IPS-15b (cell line): Measurements from ENCODE around the gene ANK3.

ENCODE experiments used
- H3K27me3 ChIP-seq: one replicate; pipeline ENCODE4 v1.6.1; 2013; ENCODE audit warnings: low read length; ENCODE audit not compliant: control insufficient read depth, insufficient read depth
- H3K36me3 ChIP-seq: one replicate; pipeline ENCODE4 v1.6.1; 2013; ENCODE audit warnings: low read length; ENCODE audit not compliant: control insufficient read depth, insufficient read depth
- H3K4me1 ChIP-seq: one replicate; pipeline ENCODE4 v1.6.1; 2013; ENCODE audit warnings: mild to moderate bottlenecking, low read length; ENCODE audit not compliant: control insufficient read depth, insufficient read depth
- H3K4me3 ChIP-seq: one replicate; pipeline ENCODE4 v1.5.1; 2013; ENCODE audit warnings: low read depth, low read length
- H3K9ac ChIP-seq: one replicate; pipeline ENCODE4 v1.6.1; 2013; ENCODE audit warnings: low read depth, mild to moderate bottlenecking, low read length
- H3K9me3 ChIP-seq: one replicate; pipeline ENCODE4 v1.6.1; 2013; ENCODE audit warnings: mild to moderate bottlenecking, low read length; ENCODE audit not compliant: control insufficient read depth, insufficient read depth

The ANK3 gene

DNA sequence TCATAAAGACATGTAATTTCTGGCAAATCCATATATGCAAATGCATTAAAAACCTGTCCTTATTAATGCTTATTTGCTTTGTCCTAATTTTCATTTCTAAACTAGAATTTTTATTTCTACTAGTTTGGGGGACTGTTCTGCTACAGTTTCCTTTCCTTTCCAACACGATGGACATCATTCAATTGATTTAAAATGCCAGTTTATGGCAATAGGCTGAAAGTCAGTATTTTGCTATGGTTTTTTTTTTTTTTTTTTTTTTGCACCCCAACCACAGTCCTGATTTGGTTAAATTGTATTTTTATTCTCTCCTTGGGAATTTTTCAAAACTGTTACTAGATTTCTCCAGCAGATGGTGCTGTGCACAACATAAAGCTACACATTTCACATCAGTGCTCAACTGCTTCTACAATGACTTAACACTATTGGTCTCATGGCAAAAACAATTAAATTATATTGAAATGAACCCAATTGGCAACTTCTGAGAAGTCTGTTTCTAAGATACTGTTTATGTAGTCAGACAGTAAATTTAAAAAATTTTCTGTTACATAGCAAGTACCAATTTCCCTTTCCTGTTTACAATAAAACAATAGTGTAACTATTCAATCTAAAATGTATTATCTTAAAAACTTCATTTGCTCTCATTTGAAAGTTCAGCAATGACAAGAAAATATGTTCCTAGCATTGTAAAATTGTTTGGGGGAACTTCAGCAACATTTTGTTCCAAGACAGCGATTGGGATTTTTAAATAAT is 289.5 kb downstream of the ANK3 start:
- no peaks in the 10 kb centered on the region for H3K27me3 ChIP-seq
- peaks cover 4% of the 10 kb centered on the region for H3K4me1 ChIP-seq
- no peaks in the 10 kb centered on the region for H3K36me3 ChIP-seq
- no peak overlapping the region for H3K4me3 ChIP-seq
- H3K9ac ChIP-seq = no peak overlapping the region
- H3K9me3 ChIP-seq = no peaks in the 10 kb centered on the region

DNA sequence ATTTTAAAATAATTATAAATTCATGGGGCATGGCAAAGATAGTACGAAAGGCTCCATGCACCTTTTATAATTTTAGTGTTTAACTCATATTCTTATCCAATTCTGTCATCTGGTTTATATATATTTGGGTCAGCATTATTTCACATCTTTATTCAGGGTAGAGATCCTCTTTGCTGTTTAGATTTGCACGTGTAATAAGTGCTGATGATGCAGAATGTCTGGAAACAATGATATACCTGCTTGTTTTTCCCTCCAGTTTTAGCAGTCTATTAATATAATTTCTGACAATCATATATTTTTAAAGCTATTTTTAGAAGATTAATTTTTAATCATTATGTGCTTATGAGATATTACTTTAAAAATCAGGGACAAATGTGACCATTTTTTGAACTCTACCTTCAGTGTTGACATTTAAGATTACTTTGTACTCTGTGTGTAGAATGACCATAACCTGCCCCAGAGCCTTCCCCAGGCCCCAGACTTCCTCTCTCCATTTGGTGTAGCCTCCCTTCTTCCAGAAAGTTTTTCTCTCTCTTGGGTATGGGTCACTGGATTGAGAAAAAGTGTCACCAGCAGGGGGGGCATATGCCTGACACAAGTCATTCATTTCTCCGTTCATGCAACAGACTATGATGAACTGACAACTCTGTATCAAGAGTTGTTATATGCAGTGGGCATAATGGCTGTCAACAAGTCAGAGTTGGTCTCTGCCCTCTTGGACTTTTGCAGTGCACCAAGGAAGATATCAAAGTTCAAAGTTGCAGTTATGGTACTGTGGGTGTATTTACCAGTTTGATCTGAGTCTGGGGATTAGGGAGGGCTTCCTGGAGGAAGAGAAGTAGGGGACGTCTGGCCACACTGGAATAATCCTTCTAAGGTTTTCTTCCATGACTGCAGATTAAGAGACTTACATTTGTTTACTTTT is 290.7 kb downstream of the ANK3 start:
- no peaks in the 10 kb centered on the region for H3K27me3 ChIP-seq
- H3K9ac ChIP-seq = no peak overlapping the region
- no peaks in the 10 kb centered on the region for H3K36me3 ChIP-seq
- H3K4me3 ChIP-seq = no peak overlapping the region
- no peaks in the 10 kb centered on the region for H3K9me3 ChIP-seq
- peaks cover 4% of the 10 kb centered on the region for H3K4me1 ChIP-seq

DNA sequence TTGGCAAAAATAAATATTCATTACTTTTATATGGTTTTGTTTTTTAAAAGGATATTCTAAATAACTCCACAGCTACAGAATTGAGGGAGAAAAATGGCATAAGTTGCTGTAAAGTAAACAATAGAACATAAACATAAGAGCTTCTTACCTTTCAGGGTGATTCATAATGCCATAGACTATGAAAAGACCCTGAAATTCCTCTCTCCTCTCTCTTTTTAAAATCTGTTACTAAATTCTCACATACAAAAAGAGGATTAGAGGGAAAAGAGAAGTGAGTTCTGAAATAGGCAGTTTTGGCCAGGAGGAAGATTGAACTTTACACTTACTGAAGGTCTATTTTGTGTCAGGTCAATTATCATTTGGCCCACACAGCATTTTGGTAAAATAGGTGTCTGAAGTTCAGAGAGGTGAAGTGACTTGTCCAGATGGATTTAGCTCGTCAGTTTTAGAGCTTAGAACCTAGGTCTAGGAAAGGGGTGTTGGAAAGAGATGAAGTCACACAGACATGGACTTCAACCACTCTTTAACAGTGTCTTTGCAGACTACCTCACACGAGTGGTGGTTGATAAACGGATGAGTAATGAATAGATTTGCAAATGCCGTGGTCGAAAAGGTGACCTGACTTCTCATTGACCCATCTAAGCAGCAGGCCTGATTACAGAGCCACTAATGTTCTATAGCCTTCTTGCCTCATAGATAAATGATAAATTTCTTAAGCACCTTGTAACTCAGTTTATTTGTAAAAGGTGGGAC is 292.7 kb downstream of the ANK3 start:
- Histone ChIP-seq H3K27me3 (no peaks in the 10 kb centered on the region), H3K4me3 (no peak overlapping the region), H3K36me3 (no peaks in the 10 kb centered on the region), H3K9me3 (no peaks in the 10 kb centered on the region), H3K4me1 (peaks cover 4% of the 10 kb centered on the region), H3K9ac (no peak overlapping the region)

DNA sequence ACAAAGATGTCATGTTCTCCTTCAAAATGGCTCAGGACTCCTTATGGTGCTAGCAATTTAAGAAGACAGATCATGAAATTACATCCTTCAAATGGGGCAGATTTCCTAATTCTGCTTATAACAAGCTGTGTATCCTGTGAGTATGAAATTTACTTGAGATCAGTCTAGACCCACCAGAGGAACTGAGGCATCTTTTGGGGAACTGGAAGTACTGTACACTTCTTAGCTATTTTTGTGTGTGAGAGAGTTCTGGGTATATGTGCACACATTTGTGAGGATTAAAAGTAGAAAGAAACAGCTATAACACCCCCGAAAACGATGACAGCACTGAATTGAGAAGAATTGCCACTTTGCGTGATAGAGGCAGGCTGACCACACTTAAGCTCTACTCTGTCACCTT is 296.4 kb downstream of the ANK3 start:
- H3K9ac ChIP-seq = no peak overlapping the region
- H3K27me3 ChIP-seq = no peaks in the 10 kb centered on the region
- no peaks in the 10 kb centered on the region for H3K36me3 ChIP-seq
- no peak overlapping the region for H3K4me3 ChIP-seq
- H3K9me3 ChIP-seq = no peaks in the 10 kb centered on the region
- H3K4me1 ChIP-seq = peaks cover 4% of the 10 kb centered on the region

DNA sequence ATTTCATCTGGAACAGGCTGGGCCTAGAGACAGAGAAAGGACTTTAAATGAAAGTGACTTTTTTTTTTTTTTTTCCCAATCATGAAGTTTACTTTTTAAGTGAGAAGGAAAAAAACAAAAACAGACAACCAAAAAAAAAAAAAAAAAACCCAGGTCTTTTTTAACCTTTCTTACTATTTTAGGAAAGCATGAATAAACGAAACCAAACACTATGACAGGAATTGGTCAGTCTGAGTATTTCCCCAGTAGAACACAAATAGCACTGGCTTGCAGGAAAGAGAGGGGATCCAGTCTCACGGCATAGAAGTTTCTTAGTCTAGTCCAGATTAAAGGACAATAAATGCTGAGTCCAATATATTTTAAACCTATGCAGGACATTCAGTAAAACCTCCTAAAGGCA is 302.8 kb downstream of the ANK3 start:
- H3K36me3 ChIP-seq = no peaks in the 10 kb centered on the region
- no peaks in the 10 kb centered on the region for H3K27me3 ChIP-seq
- H3K4me3 ChIP-seq = no peak overlapping the region
- no peak overlapping the region for H3K9ac ChIP-seq
- H3K9me3 ChIP-seq = no peaks in the 10 kb centered on the region
- H3K4me1 ChIP-seq = peaks cover 13% of the 10 kb centered on the region

DNA sequence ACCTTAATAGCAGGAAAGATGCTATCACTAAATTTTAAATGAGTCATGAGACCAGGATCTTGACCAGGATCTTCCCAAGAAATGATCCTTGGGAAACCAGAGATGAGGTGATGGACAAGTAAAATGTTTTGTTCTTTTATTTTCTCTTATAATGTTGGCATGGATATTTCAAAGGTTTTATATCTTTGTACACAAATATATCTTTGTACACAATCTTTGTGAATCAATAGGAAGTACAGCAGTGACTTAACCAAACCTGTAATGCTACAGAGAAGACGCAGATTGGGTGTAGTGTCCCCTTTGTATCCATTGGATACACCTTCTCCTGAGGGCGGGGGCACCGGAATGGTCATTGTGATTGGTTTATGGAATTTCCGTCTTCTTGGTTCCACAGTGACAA is 303.3 kb downstream of the ANK3 start:
- Histone ChIP-seq H3K4me3 (no peak overlapping the region), H3K27me3 (no peaks in the 10 kb centered on the region), H3K9me3 (no peaks in the 10 kb centered on the region), H3K36me3 (no peaks in the 10 kb centered on the region), H3K9ac (no peak overlapping the region), H3K4me1 (peaks cover 13% of the 10 kb centered on the region)

DNA sequence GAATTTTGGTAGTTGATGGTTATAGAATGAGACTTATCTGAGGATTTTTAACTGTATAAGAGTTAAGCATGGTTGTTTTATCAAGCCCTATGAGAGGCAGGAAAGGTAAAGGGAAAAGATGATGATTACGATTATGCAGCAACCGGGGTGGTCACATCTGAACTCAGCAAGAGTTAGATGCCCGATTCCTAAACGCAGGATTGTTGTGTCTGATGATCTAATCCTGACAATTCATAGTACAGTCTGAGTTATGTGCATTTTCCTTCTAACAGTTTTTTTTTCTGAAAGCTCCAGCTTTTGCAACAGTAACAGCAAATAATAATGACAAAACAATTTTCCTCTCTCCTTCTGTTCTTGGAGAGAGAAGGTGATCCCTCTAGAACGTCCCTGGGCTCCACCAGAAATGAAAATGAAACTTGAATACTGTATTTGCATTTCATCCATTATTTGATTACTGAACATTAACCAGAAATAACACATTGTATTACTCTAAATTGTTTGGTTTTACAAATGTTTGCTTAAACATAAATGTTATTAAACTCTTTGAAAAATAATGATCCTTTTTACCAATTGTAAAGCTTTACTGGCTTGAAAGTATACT is 306.8 kb downstream of the ANK3 start:
- Histone ChIP-seq H3K36me3 (no peaks in the 10 kb centered on the region), H3K4me3 (no peak overlapping the region)

DNA sequence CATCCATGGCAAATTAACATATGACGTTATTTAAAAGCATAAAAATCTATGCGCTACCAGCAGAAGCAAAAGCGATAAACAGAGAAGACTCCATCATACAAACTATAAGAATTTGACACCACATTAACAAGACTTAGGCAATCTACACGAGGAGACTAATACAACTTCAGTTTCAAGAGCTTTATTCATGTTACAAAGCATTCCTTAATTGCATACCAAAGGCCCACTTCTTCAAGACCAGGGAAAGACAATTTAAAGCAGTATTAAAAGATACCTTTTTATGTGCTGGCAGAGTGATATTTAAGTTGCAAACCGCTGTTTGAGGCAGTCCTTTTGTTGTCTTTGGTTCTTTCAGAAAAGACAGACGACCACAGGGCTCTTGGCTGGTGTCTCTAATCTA is 307.3 kb downstream of the ANK3 start:
- Histone ChIP-seq H3K9me3 (no peaks in the 10 kb centered on the region), H3K27me3 (no peaks in the 10 kb centered on the region), H3K4me3 (no peak overlapping the region), H3K36me3 (no peaks in the 10 kb centered on the region), H3K4me1 (peaks cover 13% of the 10 kb centered on the region), H3K9ac (no peak overlapping the region)

More for the DNA sequence above, 306.8 kb downstream of the ANK3 start:
- no peak overlapping the region for H3K9ac ChIP-seq
- no peaks in the 10 kb centered on the region for H3K27me3 ChIP-seq
- no peaks in the 10 kb centered on the region for H3K9me3 ChIP-seq
- H3K4me1 ChIP-seq = peaks cover 13% of the 10 kb centered on the region

DNA sequence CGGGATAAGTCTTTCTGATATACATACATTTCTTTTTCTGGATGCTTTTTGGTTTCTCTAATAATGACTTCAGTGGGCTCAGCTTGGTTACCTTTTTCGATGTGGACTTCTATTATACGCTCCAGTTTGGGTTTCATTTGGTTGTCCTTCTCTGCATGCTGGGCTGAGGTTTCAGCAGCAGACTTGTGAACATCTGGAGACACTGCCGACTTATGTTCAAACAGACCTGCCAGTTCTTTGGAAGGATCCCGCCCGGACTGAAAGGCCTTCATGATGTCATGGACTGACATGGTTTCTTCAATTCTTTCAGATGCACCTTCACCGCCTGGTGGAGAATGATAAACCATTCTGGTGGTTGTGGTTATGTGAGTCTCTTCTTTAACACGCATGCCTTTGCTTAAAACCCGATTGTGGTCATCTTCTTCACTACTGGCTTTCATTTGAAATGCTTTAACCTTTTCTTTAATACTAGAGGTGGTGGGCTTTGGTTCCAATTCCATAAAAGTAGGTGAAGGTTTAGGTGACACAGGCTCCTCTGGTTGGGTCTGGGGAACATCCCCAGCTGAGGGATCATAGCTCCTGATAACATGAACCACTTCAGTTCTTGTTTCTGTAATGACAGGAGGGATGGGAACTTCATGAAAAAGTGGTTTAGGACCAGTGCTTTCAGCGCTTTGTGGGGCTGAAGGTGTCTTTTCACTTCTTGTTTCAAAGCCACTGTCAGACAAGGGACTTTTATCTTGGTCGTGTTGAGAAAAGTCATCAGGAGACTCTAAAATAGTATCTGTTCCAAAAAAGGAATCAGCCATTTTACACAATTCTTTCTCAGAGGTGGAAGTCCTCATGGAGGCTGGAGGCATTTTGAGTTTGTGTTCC is 315.7 kb downstream of the ANK3 start:
- Histone ChIP-seq H3K27me3 (no peaks in the 10 kb centered on the region), H3K4me1 (no peaks in the 10 kb centered on the region), H3K4me3 (no peak overlapping the region), H3K9me3 (no peaks in the 10 kb centered on the region), H3K9ac (no peak overlapping the region), H3K36me3 (peaks cover 8% of the 10 kb centered on the region)

DNA sequence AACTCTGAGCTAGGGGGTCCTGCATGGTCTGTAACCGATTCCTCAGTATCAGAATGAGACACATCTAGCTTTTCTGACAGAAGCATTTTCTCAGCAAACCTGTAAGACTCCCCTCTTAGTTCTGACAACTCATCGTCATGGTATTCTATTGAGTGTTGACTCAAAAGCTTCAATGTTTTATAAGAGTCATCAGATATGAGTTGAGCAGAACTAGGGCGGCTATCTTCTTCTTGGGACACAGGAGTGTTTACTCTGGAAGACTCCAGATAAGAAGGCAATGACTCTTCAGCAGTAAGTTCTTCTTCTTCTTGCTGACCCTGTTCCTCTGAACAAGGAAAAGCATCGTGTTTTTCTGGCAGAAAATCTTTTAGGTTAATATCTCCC is 316.3 kb downstream of the ANK3 start:
- no peak overlapping the region for H3K4me3 ChIP-seq
- no peaks in the 10 kb centered on the region for H3K27me3 ChIP-seq
- H3K9me3 ChIP-seq = no peaks in the 10 kb centered on the region
- H3K9ac ChIP-seq = no peak overlapping the region
- peaks cover 8% of the 10 kb centered on the region for H3K36me3 ChIP-seq
- no peaks in the 10 kb centered on the region for H3K4me1 ChIP-seq

DNA sequence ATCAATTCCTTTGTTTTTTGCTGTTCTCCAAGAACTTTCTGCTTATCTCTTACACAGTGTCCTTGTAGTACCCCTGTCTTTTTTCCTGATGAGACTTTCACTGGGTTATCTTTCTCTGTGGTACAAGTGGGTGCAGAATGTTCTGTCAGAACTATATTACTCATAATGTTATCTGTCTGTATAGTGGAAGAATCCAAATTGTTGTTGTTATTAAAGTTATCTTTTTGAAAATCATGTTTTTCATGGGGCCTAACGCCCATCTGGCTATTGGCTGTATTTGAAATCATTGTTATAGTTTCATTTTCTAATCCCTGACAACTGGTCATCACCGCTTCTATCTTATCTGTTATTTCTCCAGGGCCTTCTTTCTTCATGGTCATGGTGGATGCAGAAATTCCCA is 320.4 kb downstream of the ANK3 start:
- Histone ChIP-seq H3K9me3 (no peaks in the 10 kb centered on the region), H3K4me1 (no peaks in the 10 kb centered on the region), H3K27me3 (no peaks in the 10 kb centered on the region), H3K36me3 (peaks cover 2% of the 10 kb centered on the region), H3K9ac (no peak overlapping the region), H3K4me3 (no peak overlapping the region)
